ENCODE data around the gene AFF3.

- TF ChIP-seq MYC (IDR thresholded peaks at IDR 0.05; ENCODE audit: low read depth, low read length) (no peak), CTCF (IDR thresholded peaks at IDR 0.05; ENCODE audit: extremely low read depth in 1 of 2, insufficient read depth in 1 of 2, low read depth in 1 of 2, low read length in 2 of 2) (no peak)
These were observed 21.2 kb upstream of the AFF3 start for GRCh38 chr2:100163605-100164004.
